HepG2 (cell line): Measurements from ENCODE around the gene GGTA1. TPM values are rescaled to one million over a fixed set of nuclear protein-coding genes. Genes with fewer than 3 reads are reported as not detected.

Source experiments
- CBX5 ChIP-seq: sonication (generic); formaldehyde crosslinking; IDR thresholded peaks from 2 replicates; pipeline ENCODE4 v1.4.0; 2020; ENCODE audit warnings: missing genetic modification reagents, borderline replicate concordance
- EP300 ChIP-seq, 3 experiments: sonication (generic) in 1 of 3; formaldehyde crosslinking in 1 of 3; IDR thresholded peaks; 2 replicates each; pipeline versions ENCODE4 v1.5.1 to v1.6.1; 2011 to 2020; ENCODE audit warnings: low read depth in 2 of 3, low read length in 2 of 3, borderline replicate concordance in 1 of 3, improper control_type of control experiment in 1 of 3, mild to moderate bottlenecking in 1 of 3, missing genetic modification reagents in 1 of 3, moderate library complexity in 1 of 3
- HNRNPL ChIP-seq: fragments of 200-400 bp; formaldehyde crosslinking; IDR thresholded peaks from 2 replicates; pipeline ENCODE4 v1.6.1; 2017; ENCODE audit warnings: mild to moderate bottlenecking, low read depth, low read length
- HOXA3 ChIP-seq: sonication (generic); formaldehyde crosslinking; IDR thresholded peaks from 2 replicates; pipeline ENCODE4 v1.5.0; 2020; ENCODE audit warnings: missing genetic modification reagents
- MIXL1 ChIP-seq: IDR thresholded peaks from 2 replicates; pipeline ENCODE4 v1.6.1; 2016
- MZF1 ChIP-seq: sonication (generic); formaldehyde crosslinking; IDR thresholded peaks from 2 replicates; pipeline ENCODE4 v1.8.1; 2023; ENCODE audit warnings: mild to moderate bottlenecking, missing genetic modification reagents, borderline replicate concordance
- POLR2AphosphoS2 ChIP-seq: IDR thresholded peaks from 2 replicates; pipeline ENCODE4 v1.6.1; 2011; ENCODE audit warnings: low read depth, low read length, improper control_type of control experiment
- RBM22 ChIP-seq: fragments of 200-400 bp; formaldehyde crosslinking; optimal IDR thresholded peaks from 2 replicates; pipeline ENCODE3; 2017; ENCODE audit warnings: mild to moderate bottlenecking, low read length, moderate library complexity
- RORA ChIP-seq: sonication (generic); formaldehyde crosslinking; IDR thresholded peaks from 2 replicates; pipeline ENCODE4 v1.5.0; 2020; ENCODE audit warnings: mild to moderate bottlenecking, missing genetic modification reagents, moderate library complexity
- TARDBP ChIP-seq: sonication (generic); formaldehyde crosslinking; IDR thresholded peaks from 2 replicates; pipeline ENCODE4 v1.8.0; 2022; ENCODE audit warnings: mild to moderate bottlenecking, missing genetic modification reagents
- XBP1 ChIP-seq: sonication (generic); formaldehyde crosslinking; IDR thresholded peaks from 2 replicates; pipeline ENCODE4 v1.5.0; 2020; ENCODE audit warnings: missing genetic modification reagents
- ZNF275 ChIP-seq: sonication (generic); formaldehyde crosslinking; IDR thresholded peaks from 2 replicates; pipeline ENCODE4 v1.8.0; 2022; ENCODE audit warnings: missing genetic modification reagents, mild to moderate bottlenecking, inconsistent platforms, borderline replicate concordance
- ZNF350 ChIP-seq: sonication (generic); formaldehyde crosslinking; IDR thresholded peaks from 2 replicates; pipeline ENCODE4 v1.4.0; 2020; ENCODE audit warnings: mild to moderate bottlenecking, low read depth, missing genetic modification reagents, borderline replicate concordance
- ZNF430 ChIP-seq: sonication (generic); formaldehyde crosslinking; IDR thresholded peaks from 2 replicates; pipeline ENCODE4 v1.9.0; 2021; ENCODE audit warnings: mild to moderate bottlenecking, missing genetic modification reagents
- ZNF484 ChIP-seq: sonication (generic); formaldehyde crosslinking; IDR thresholded peaks from 2 replicates; pipeline ENCODE4 v1.5.1; 2020; ENCODE audit warnings: mild to moderate bottlenecking, low read depth, missing genetic modification reagents, borderline replicate concordance
- ZNF703 ChIP-seq: sonication (generic); formaldehyde crosslinking; IDR thresholded peaks from 2 replicates; pipeline ENCODE4 v1.5.1; 2020; ENCODE audit warnings: missing genetic modification reagents, mild to moderate bottlenecking, moderate library complexity, borderline replicate concordance
- ZNF788 ChIP-seq: sonication (generic); formaldehyde crosslinking; IDR thresholded peaks from 2 replicates; pipeline ENCODE4 v1.5.0; 2020; ENCODE audit warnings: mild to moderate bottlenecking, missing genetic modification reagents, borderline replicate concordance
- polyA plus RNA-seq, 8 experiments: library from polyadenylated mRNA; depleted of rRNA in 3 of 8; stranded (reverse) in 7 of 8; unstranded in 1 of 8; fragments of >200 nt; fragmentation: Illumina TruSeq in 4 of 8; extraction: Trizol in 4 of 8; gene quantifications; 2 replicates each; pipeline versions ENCODE4 v1.2.1 to v1.2.3, GENCODE V29; 2011 to 2016; ENCODE audit warnings: low read depth in 4 of 8, missing spikeins in 1 of 8, mixed read lengths in 1 of 8; ENCODE audit not compliant: insufficient read depth in 1 of 8
- total RNA-seq, 5 experiments: library from RNA; depleted of rRNA; stranded (reverse); fragments of >200 nt; fragmentation: Illumina TruSeq; extraction: Trizol; gene quantifications; 2 replicates each; pipeline ENCODE4 v1.2.3, GENCODE V29; 2016; ENCODE audit warnings: low read depth in 1 of 5
- TF ChIP-seq, protein P1 (sequence below): sonication (generic); formaldehyde crosslinking; IDR thresholded peaks from 2 replicates; pipeline ENCODE4 v1.5.1; 2020; ENCODE audit warnings: mild to moderate bottlenecking, missing genetic modification reagents, borderline replicate concordance
- TF ChIP-seq, protein P2 (sequence below): sonication (generic); formaldehyde crosslinking; IDR thresholded peaks from 2 replicates; pipeline ENCODE4 v1.9.0; 2022; ENCODE audit warnings: low read depth, missing genetic modification reagents

The GGTA1 gene
- total and polyA plus RNA-seq, 2 of the 13 experiments (the other 11 are each of a cell fraction or from before 2014, with no cell fraction given), result not detected

DNA sequence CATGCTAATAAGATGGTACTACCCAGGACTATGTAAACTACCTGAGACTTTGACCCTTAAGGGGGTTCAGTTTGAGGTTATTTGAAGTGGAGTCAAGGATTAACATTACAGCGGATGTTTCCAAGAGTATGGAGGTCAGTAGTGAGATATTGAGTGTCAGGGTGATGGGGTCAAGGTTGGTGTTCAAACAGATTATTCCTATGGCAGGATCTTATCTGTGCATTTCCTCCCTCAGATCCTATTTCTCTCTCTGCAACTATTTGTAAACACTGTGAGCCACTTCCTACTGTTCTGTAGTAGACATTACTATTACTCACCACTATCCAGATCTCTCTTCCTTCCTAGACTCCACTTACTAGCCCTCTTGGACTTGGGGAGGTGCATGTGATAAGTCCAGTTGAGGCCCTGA is 75.6 kb downstream of the GGTA1 start (continued):
- TF ChIP-seq, protein P1, sequence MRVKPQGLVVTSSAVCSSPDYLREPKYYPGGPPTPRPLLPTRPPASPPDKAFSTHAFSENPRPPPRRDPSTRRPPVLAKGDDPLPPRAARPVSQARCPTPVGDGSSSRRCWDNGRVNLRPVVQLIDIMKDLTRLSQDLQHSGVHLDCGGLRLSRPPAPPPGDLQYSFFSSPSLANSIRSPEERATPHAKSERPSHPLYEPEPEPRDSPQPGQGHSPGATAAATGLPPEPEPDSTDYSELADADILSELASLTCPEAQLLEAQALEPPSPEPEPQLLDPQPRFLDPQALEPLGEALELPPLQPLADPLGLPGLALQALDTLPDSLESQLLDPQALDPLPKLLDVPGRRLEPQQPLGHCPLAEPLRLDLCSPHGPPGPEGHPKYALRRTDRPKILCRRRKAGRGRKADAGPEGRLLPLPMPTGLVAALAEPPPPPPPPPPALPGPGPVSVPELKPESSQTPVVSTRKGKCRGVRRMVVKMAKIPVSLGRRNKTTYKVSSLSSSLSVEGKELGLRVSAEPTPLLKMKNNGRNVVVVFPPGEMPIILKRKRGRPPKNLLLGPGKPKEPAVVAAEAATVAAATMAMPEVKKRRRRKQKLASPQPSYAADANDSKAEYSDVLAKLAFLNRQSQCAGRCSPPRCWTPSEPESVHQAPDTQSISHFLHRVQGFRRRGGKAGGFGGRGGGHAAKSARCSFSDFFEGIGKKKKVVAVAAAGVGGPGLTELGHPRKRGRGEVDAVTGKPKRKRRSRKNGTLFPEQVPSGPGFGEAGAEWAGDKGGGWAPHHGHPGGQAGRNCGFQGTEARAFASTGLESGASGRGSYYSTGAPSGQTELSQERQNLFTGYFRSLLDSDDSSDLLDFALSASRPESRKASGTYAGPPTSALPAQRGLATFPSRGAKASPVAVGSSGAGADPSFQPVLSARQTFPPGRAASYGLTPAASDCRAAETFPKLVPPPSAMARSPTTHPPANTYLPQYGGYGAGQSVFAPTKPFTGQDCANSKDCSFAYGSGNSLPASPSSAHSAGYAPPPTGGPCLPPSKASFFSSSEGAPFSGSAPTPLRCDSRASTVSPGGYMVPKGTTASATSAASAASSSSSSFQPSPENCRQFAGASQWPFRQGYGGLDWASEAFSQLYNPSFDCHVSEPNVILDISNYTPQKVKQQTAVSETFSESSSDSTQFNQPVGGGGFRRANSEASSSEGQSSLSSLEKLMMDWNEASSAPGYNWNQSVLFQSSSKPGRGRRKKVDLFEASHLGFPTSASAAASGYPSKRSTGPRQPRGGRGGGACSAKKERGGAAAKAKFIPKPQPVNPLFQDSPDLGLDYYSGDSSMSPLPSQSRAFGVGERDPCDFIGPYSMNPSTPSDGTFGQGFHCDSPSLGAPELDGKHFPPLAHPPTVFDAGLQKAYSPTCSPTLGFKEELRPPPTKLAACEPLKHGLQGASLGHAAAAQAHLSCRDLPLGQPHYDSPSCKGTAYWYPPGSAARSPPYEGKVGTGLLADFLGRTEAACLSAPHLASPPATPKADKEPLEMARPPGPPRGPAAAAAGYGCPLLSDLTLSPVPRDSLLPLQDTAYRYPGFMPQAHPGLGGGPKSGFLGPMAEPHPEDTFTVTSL (CRISPR knock-in tag), result peak; percentile 89; the same call in 1 of the 2 replicates
- TF ChIP-seq RBM22 (no peak), ZNF484 (CRISPR knock-in tag) (no peak), TARDBP (CRISPR knock-in tag) (peak; percentile 74), XBP1 (CRISPR knock-in tag) (no peak), POLR2AphosphoS2 (no peak), HNRNPL (no peak), RORA (0 out of 2 replicates have a peak, but pooled peaks have one; percentile 87), MIXL1 (CRISPR knock-in tag) (peak; percentile 91), MZF1 (CRISPR knock-in tag) (no peak), ZNF350 (no peak), CBX5 (CRISPR knock-in tag) (no peak), EP300 (IDR thresholded peaks at IDR 0.05; ENCODE audit: low read depth in 2 of 2, low read length in 2 of 2) (peak in 1 of 2 experiments; percentile 90; a peak in 2 of 4 replicates), EP300 (CRISPR knock-in tag; IDR thresholded peaks at IDR 0.05; ENCODE audit: borderline replicate concordance) (peak; percentile 84), ZNF430 (no peak), HOXA3 (peak; percentile 64; the same call in 1 of the 2 replicates), ZNF788 (CRISPR knock-in tag) (peak; percentile 59; the same call in 1 of the 2 replicates), ZNF703 (no peak), ZNF275 (CRISPR knock-in tag) (no peak)
- TF ChIP-seq, protein P2, sequence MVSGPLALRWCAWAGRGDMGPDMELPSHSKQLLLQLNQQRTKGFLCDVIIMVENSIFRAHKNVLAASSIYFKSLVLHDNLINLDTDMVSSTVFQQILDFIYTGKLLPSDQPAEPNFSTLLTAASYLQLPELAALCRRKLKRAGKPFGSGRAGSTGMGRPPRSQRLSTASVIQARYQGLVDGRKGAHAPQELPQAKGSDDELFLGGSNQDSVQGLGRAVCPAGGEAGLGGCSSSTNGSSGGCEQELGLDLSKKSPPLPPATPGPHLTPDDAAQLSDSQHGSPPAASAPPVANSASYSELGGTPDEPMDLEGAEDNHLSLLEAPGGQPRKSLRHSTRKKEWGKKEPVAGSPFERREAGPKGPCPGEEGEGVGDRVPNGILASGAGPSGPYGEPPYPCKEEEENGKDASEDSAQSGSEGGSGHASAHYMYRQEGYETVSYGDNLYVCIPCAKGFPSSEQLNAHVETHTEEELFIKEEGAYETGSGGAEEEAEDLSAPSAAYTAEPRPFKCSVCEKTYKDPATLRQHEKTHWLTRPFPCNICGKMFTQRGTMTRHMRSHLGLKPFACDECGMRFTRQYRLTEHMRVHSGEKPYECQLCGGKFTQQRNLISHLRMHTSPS (CRISPR knock-in tag), result peak; percentile 87; the same call in 1 of the 2 replicates
